Thoracic aorta (tissue), 2 donors: ENCODE measurements around the gene RREB1. TPM values are rescaled to one million over a fixed set of nuclear protein-coding genes. Genes with fewer than 3 reads are reported as not detected.
A peak's percentile ranks its signal among the peaks of the same experiment; 100 is the strongest.

Source experiments
- ATAC-seq: fragments of 150-250 bp; one replicate; pipeline ENCODE4 v1.8.0; 2017; ENCODE audit warnings: low read depth; ENCODE audit not compliant: insufficient number of reproducible peaks, low FRiP score
- DNase-seq: peaks from one replicate; pipeline ENCODE4 v3.0.0-alpha.2; 2020; ENCODE audit warnings: low spot score
- H3K27ac ChIP-seq, 2 donors: fragments of 200-600 bp; sonication (generic); 1 replicate in 1 of 2; 2 replicates in 1 of 2; pipeline ENCODE4 v1.5.1; 2016; ENCODE audit warnings: mild to moderate bottlenecking in 2 of 2, moderate library complexity in 2 of 2
- H3K27me3 ChIP-seq: fragments of 200-600 bp; sonication (generic); replicated peaks from 2 replicates; pipeline ENCODE4 v1.6.0; 2016; ENCODE audit warnings: mild to moderate bottlenecking; ENCODE audit not compliant: insufficient read depth
- H3K36me3 ChIP-seq: fragments of 200-600 bp; sonication (generic); one replicate; pipeline ENCODE4 v1.5.1; 2016
- H3K4me1 ChIP-seq, 2 donors: fragments of 200-600 bp; sonication (generic); 1 replicate in 1 of 2; 2 replicates in 1 of 2; pipeline versions ENCODE4 v1.5.1 to v1.6.0; 2016; ENCODE audit warnings: low read depth in 2 of 2, mild to moderate bottlenecking in 1 of 2; ENCODE audit not compliant: control insufficient read depth in 1 of 2
- H3K4me3 ChIP-seq: fragments of 200-600 bp; sonication (generic); 2 replicates; pipeline ENCODE4 v1.5.1; 2016; ENCODE audit warnings: mild to moderate bottlenecking
- H3K9me3 ChIP-seq: fragments of 200-600 bp; sonication (generic); 2 replicates; pipeline ENCODE4 v1.5.1; 2016
- total RNA-seq, 2 donors: library from RNA; depleted of rRNA; stranded (reverse); fragments of >200 nt; gene quantifications; one replicate each; pipeline versions ENCODE4 v1.1.0 to v1.2.3, GENCODE V29; 2016
- TF ChIP-seq, protein P1 (sequence below): fragments of 200-600 bp; sonication (generic); IDR thresholded peaks from one replicate; pipeline ENCODE4 v1.5.1; 2019; ENCODE audit warnings: antibody characterized with exemption

Gene RREB1
- total RNA-seq, 2 donors from 2014 or later, result 30.6 to 39.3 TPM

DNA sequence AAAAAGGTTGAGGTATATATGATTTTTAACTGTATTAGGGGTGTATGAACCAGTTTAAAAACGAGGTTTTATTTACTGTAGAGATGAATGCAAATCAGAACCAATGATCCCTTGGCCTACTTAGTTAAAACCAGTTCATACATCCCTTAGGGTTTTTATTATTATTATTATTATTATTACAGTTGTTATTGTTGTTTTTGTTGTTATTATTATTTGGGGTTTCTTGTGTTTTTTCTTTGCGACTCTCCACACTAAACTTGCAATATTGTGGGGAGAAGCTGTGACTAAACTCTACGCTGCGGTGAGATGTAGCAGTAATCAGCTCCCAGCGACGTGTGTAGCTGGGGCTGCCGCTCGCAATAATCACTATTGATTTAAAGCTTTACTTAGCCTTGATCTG lies 143.1 kb downstream of the RREB1 start:
- no peak overlapping the region for H3K27ac ChIP-seq
- H3K27me3 ChIP-seq, result no peaks in the 10 kb centered on the region
- H3K4me1 ChIP-seq, result no peaks in the 10 kb centered on the region
- H3K36me3 ChIP-seq, result peaks cover 48% of the 10 kb centered on the region
- TF ChIP-seq, protein P1, sequence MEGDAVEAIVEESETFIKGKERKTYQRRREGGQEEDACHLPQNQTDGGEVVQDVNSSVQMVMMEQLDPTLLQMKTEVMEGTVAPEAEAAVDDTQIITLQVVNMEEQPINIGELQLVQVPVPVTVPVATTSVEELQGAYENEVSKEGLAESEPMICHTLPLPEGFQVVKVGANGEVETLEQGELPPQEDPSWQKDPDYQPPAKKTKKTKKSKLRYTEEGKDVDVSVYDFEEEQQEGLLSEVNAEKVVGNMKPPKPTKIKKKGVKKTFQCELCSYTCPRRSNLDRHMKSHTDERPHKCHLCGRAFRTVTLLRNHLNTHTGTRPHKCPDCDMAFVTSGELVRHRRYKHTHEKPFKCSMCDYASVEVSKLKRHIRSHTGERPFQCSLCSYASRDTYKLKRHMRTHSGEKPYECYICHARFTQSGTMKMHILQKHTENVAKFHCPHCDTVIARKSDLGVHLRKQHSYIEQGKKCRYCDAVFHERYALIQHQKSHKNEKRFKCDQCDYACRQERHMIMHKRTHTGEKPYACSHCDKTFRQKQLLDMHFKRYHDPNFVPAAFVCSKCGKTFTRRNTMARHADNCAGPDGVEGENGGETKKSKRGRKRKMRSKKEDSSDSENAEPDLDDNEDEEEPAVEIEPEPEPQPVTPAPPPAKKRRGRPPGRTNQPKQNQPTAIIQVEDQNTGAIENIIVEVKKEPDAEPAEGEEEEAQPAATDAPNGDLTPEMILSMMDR, result no peak
- H3K9me3 ChIP-seq, result peaks cover 4% of the 10 kb centered on the region
- ATAC-seq (no peak), DNase-seq (no peak)
- no peak overlapping the region for H3K4me3 ChIP-seq

DNA sequence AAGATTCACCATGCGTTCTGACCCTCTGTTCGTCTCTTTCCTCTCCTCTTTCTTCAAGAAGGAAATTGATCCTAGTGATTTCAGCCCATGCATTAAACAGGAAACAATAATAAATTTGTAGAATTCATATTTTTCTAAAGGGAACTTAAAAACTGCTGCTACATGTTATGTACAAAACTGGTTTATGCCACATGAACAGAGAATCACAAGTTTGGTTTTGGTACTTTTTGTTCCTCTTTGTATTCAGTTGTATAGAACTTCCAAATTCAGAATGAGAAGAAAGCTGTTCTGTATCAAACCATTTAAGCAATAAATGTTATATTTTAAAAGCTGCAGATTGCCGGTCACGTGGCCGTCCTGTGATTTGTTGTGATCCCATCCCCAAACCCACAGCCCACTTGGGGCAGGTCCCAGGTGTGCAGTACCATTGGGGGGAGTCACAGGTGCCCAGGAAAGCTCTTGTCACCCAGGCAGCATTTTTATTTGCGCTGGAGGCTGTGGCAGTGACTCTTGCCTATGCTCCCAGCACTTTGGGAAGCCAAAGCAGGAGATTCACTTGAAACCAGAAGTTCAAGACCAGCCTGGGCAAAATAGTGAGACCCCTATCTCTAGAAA lies 144.0 kb downstream of the RREB1 start:
- H3K36me3 ChIP-seq, result peaks cover 38% of the 10 kb centered on the region
- no peak overlapping the region for H3K4me3 ChIP-seq
- TF ChIP-seq, protein P1, result no peak
- H3K4me1 ChIP-seq, result no peaks in the 10 kb centered on the region
- DNase-seq (no peak), ATAC-seq (no peak)
- H3K27me3 ChIP-seq, result no peaks in the 10 kb centered on the region
- no peak overlapping the region for H3K27ac ChIP-seq
- peaks cover 8% of the 10 kb centered on the region for H3K9me3 ChIP-seq

DNA sequence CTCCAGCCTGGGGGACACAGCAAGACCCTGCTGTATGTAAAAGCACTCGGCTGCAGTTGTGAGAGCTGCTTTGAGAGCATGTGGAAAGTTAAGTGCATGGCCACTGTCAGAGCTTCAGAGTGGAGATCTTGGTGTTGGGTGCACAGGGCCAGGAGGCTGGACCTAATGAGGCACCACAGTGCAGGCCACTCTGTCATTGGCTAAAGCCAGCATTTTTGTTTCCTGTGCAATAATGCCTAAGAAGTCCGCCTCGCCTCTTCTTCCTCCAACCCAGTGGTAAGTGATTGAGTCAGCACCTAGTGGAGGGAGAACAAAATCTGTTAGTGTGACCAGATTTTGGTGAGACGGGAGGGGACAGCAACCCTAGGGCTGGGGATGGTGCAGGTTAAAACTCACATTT lies 144.6 kb downstream of the RREB1 start:
- H3K9me3 ChIP-seq, result peaks cover 8% of the 10 kb centered on the region
- no peak overlapping the region for H3K27ac ChIP-seq
- TF ChIP-seq, protein P1, result no peak
- H3K27me3 ChIP-seq, result no peaks in the 10 kb centered on the region
- ATAC-seq (no peak), DNase-seq (no peak)
- no peak overlapping the region for H3K4me3 ChIP-seq
- no peaks in the 10 kb centered on the region for H3K4me1 ChIP-seq
- peaks cover 32% of the 10 kb centered on the region for H3K36me3 ChIP-seq

DNA sequence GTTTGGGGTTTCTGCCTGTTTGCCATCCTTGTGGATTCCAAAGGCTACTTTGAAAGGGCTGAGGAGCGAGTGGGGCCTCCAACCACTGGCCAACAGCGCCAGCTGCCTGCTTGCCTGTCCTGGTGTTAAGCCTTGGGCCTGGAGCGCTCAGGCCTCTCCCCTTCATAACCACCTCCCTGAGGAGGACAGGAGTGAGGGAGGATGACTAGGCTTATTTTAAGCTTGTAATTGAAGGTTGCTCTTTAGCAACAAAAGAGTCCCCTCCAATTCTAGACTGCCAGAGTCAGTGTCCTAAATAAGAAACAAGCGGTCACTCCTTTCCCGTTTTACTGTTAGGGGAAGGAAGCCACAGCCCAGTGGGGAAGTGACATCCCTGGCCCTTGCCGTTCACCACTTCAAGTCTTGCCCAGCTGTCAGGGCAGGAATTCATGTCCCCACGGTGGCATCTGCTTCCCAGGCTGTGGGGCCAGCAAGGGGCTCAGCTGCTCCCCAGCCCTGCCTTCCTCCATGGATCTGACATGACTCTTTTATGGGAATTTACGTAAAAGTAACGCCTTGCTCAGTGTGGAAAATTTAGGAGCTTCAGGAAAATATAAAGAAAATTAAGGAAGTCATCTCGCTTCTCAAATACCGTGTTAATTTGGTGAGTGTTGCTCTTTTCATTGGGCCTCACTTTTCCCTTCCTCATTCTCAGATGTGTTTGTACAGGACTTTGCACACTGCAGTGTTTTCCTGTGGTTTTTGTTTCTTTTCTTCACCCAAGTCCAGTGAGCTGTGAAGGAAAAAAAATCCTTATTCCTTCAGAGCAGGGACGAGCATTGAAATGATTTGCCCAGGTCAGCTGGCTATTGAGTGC lies 147.4 kb downstream of the RREB1 start:
- DNase-seq, result no peak
- no peaks in the 10 kb centered on the region for H3K27me3 ChIP-seq
- H3K4me1 ChIP-seq, result peaks cover 0 to under 1% of the 10 kb centered on the region in 2 donors
- peaks cover 11% of the 10 kb centered on the region for H3K36me3 ChIP-seq
- no peak overlapping the region for H3K4me3 ChIP-seq
- TF ChIP-seq, protein P1, result no peak
- H3K9me3 ChIP-seq, result peaks cover 8% of the 10 kb centered on the region
- H3K27ac ChIP-seq, result peak overlapping the region in 1 of 2 donors; percentile 49
- no peak for ATAC-seq

DNA sequence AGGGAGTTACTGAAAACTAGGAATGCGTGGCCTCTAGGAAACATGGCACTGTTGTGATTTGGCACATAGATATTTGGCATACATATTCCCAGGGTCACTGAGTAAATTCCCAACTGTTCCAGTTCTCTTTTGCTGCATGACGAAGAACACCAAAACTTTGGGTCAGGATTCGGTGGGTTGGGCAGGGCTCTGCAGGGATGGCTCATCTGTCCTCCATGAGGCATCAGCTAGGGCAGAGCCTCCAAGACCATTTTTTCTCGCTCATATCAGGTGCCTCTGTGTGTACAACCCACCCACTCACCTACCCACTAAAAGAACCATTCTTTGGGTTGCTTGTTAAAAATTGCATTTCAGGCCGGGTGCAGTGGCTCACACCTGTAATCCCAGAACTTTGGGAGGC lies 148.2 kb downstream of the RREB1 start:
- Histone ChIP-seq H3K27me3 (no peaks in the 10 kb centered on the region), H3K36me3 (peaks cover 7% of the 10 kb centered on the region), H3K9me3 (peaks cover 8% of the 10 kb centered on the region), H3K4me1 (peaks cover 0 to 8% of the 10 kb centered on the region in 2 donors), H3K4me3 (no peak overlapping the region), H3K27ac (no peak overlapping the region)
- TF ChIP-seq, protein P1, result no peak
- ATAC-seq, result no peak
- DNase-seq, result no peak
